Heart left ventricle (tissue), 13 donors: ENCODE data around the gene EXOC2.

Experiments
- CTCF ChIP-seq, 12 donors: fragments of 200-600 bp; sonication (generic) in 4 of 12; IDR thresholded peaks; one replicate each; pipeline versions ENCODE4 v1.5.0 to v1.8.0; 2018 to 2022; ENCODE audit warnings: antibody characterized with exemption in 12 of 12, mild to moderate bottlenecking in 5 of 12
- POLR2A ChIP-seq, 2 donors: fragments of 450-650 bp; IDR thresholded peaks; one replicate each; pipeline ENCODE4 v1.6.1; 2017; ENCODE audit warnings: antibody characterized with exemption in 2 of 2, mild to moderate bottlenecking in 2 of 2, moderate library complexity in 2 of 2
- donor health status: ischemic (EF 13 %, LVEDD 7.1; RV severe dilation, severe dysfunction).
- donor health status: DM: no; HTN: yes; CAD: no.
- donor health status: DM: no; HTN: no; CAD: no.
- donor health status: ischemic (EF 25% LVEDD 6.9; RV normal size, moderate dysfunction).
- donor health status: ischemic (EF 25% LVEDD 5.7; RV mildly dilated, moderate dysfunction).
- donor health status: ischemic (EF 35%, LVEDD 5.7; RV mildly dilated, moderate dysfunction).
- donor health status: nonischemic (EF 11% LVEDD 7.7; RV severe dilation, severe dysfunction).
- donor health status: DM: yes; HTN: yes; CAD: no.
- donor health status: PGD.
- donor health status: ischemic (EF 29% LVEDD 5.4; RV normal size, mild dysfunction).
- donor health status: nonischemic (EF 23%, LVEDD 6.1; RV moderate dilation, normal function).

GRCh38 chr6:658244-658643 is 34.7 kb downstream of the EXOC2 start:
- TF ChIP-seq CTCF (IDR thresholded peaks at IDR 0.05): no peak
- no peak for TF ChIP-seq POLR2A (IDR thresholded peaks at IDR 0.05)
